ENCODE data around the gene PPIF. TPM values are rescaled to one million over a fixed set of nuclear protein-coding genes. Genes with fewer than 3 reads are reported as not detected.

The PPIF gene
- total RNA-seq, 3 donors from 2014 or later = 16.0 to 39.3 (median 30.7) TPM

GRCh38 chr10:79319115-79319771 lies 28.0 kb upstream of the PPIF start:
- no peak for TF ChIP-seq POLR2A (IDR thresholded peaks at IDR 0.05)
- TF ChIP-seq CTCF (IDR thresholded peaks at IDR 0.05) = no peak
- no peak for TF ChIP-seq POLR2AphosphoS5 (IDR thresholded peaks at IDR 0.05)
- intact Hi-C loops (cut with DNase I; ENCODE audit: low total_unique reads) = no loop called here
- no peaks in the 10 kb centered on the region for H3K4me1 ChIP-seq
- no peaks in the 10 kb centered on the region for H3K36me3 ChIP-seq
- no peaks in the 10 kb centered on the region for H3K27me3 ChIP-seq
- no peaks in the 10 kb centered on the region for H3K9me3 ChIP-seq
- no peak overlapping the region for H3K4me3 ChIP-seq
- DNase-seq (ENCODE audit: low spot score in 2 of 2) = no peak
- H3K27ac ChIP-seq = no peak overlapping the region

GRCh38 chr10:79320316-79320715 lies 27.0 kb upstream of the PPIF start:
- TF ChIP-seq POLR2A (IDR thresholded peaks at IDR 0.05) = no peak
- no peak for TF ChIP-seq CTCF (IDR thresholded peaks at IDR 0.05)
- no peak for TF ChIP-seq POLR2AphosphoS5 (IDR thresholded peaks at IDR 0.05)
- no peaks in the 10 kb centered on the region for H3K4me1 ChIP-seq
- no peak for DNase-seq (ENCODE audit: low spot score in 2 of 2)
- no peak overlapping the region for H3K4me3 ChIP-seq
- no peaks in the 10 kb centered on the region for H3K9me3 ChIP-seq
- intact Hi-C loops (cut with DNase I; ENCODE audit: low total_unique reads) = no loop called here
- no peaks in the 10 kb centered on the region for H3K27me3 ChIP-seq
- H3K27ac ChIP-seq = no peak overlapping the region
- H3K36me3 ChIP-seq = no peaks in the 10 kb centered on the region

DNA sequence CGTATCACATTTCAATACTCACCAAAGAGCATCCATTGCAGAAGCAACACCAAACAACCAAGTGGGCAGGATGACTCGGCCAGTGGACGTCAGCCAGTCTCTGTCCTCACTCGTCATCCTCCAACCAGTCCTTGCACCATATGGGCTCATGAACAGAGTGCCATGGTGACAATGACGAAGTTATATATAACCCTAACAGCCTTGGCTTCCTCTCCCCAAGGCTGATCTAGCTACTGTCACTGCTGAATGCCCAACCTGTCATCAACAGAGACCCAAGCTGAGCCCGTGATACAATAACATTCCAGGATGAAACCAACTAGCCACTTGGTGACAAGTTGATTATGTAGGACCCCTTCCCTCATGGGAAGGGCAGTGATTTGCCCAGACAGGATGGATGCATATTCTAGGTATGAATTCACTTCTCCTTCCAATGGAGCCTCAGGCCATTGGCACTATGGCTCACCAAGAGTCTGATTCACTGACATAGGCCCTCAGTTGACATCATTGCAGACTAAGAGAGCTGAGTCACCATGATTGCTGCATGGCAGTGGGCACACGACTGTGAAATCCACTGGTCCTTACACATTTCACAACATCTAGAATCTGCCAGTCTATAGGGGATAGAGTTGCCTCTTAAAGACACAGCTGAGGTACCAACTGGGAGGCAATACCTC lies 26.3 kb upstream of the PPIF start:
- no peaks in the 10 kb centered on the region for H3K4me1 ChIP-seq
- no peaks in the 10 kb centered on the region for H3K9me3 ChIP-seq
- intact Hi-C loops (cut with DNase I; ENCODE audit: low total_unique reads) = no loop called here
- DNase-seq (ENCODE audit: low spot score in 2 of 2) = no peak
- TF ChIP-seq POLR2A (IDR thresholded peaks at IDR 0.05) (no peak), CTCF (IDR thresholded peaks at IDR 0.05) (no peak), POLR2AphosphoS5 (IDR thresholded peaks at IDR 0.05) (no peak)
- no peaks in the 10 kb centered on the region for H3K36me3 ChIP-seq
- H3K27me3 ChIP-seq = no peaks in the 10 kb centered on the region
- no peak overlapping the region for H3K27ac ChIP-seq
- no peak overlapping the region for H3K4me3 ChIP-seq

GRCh38 chr10:79321494-79321882 lies 25.8 kb upstream of the PPIF start:
- H3K27me3 ChIP-seq = no peaks in the 10 kb centered on the region
- no peak for TF ChIP-seq CTCF (IDR thresholded peaks at IDR 0.05)
- TF ChIP-seq POLR2AphosphoS5 (IDR thresholded peaks at IDR 0.05) = no peak
- TF ChIP-seq POLR2A (IDR thresholded peaks at IDR 0.05) = no peak
- no peak overlapping the region for H3K27ac ChIP-seq
- H3K4me3 ChIP-seq = no peak overlapping the region
- H3K9me3 ChIP-seq = no peaks in the 10 kb centered on the region
- H3K4me1 ChIP-seq = no peaks in the 10 kb centered on the region
- no peak for DNase-seq (ENCODE audit: low spot score in 2 of 2)
- no peaks in the 10 kb centered on the region for H3K36me3 ChIP-seq
- intact Hi-C loops (cut with DNase I; ENCODE audit: low total_unique reads) = no loop called here

DNA sequence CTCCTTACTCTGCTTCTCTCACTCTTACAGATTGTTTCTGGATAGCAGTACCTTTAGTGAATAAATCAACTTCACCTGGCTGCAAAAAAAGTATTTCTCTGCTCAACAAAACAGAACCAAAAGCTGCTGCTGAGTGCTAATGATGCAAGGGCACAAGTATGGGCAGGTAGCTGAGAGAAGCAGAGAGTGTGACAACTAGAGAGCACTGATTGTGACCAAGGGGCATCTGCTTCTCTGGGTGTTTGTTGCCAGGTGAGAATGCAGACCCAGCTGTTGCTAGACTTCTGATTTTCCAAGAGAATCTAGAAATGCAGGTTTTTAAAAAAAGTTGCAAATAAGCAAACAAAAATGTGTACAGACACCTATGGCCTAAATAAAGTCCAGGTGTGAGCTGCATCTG lies 25.3 kb upstream of the PPIF start:
- H3K9me3 ChIP-seq = no peaks in the 10 kb centered on the region
- no peak for DNase-seq (ENCODE audit: low spot score in 2 of 2)
- intact Hi-C loops (cut with DNase I; ENCODE audit: low total_unique reads) = no loop called here

More for the DNA sequence above, 25.3 kb upstream of the PPIF start:
- TF ChIP-seq CTCF (IDR thresholded peaks at IDR 0.05) = no peak
- no peak for TF ChIP-seq POLR2AphosphoS5 (IDR thresholded peaks at IDR 0.05)
- TF ChIP-seq POLR2A (IDR thresholded peaks at IDR 0.05) = no peak
- H3K27me3 ChIP-seq = no peaks in the 10 kb centered on the region
- no peaks in the 10 kb centered on the region for H3K36me3 ChIP-seq
- no peak overlapping the region for H3K4me3 ChIP-seq
- H3K27ac ChIP-seq = no peak overlapping the region
- H3K4me1 ChIP-seq = no peaks in the 10 kb centered on the region

Data from breast epithelium (tissue), 4 donors.